ENCODE results near the gene KCNJ6.

The KCNJ6 gene

GRCh38 chr21:37642493-37642892 is 273.8 kb downstream of the KCNJ6 start:
- TF ChIP-seq, protein P1, sequence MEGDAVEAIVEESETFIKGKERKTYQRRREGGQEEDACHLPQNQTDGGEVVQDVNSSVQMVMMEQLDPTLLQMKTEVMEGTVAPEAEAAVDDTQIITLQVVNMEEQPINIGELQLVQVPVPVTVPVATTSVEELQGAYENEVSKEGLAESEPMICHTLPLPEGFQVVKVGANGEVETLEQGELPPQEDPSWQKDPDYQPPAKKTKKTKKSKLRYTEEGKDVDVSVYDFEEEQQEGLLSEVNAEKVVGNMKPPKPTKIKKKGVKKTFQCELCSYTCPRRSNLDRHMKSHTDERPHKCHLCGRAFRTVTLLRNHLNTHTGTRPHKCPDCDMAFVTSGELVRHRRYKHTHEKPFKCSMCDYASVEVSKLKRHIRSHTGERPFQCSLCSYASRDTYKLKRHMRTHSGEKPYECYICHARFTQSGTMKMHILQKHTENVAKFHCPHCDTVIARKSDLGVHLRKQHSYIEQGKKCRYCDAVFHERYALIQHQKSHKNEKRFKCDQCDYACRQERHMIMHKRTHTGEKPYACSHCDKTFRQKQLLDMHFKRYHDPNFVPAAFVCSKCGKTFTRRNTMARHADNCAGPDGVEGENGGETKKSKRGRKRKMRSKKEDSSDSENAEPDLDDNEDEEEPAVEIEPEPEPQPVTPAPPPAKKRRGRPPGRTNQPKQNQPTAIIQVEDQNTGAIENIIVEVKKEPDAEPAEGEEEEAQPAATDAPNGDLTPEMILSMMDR (IDR thresholded peaks at IDR 0.05): no peak
- Histone ChIP-seq H3K27ac (no peak overlapping the region), H3K4me3 (ENCODE audit: low read depth in 1 of 2, low read length in 1 of 2) (no peak overlapping the region), H3K27me3 (peaks cover 45% of the 10 kb centered on the region), H3K36me3 (no peaks in the 10 kb centered on the region), H3K4me1 (ENCODE audit: control insufficient read depth in 1 of 2, insufficient read depth in 1 of 2, low read depth in 1 of 2, low read length in 1 of 2) (no peaks in the 10 kb centered on the region), H3K9me3 (no peaks in the 10 kb centered on the region)

DNA sequence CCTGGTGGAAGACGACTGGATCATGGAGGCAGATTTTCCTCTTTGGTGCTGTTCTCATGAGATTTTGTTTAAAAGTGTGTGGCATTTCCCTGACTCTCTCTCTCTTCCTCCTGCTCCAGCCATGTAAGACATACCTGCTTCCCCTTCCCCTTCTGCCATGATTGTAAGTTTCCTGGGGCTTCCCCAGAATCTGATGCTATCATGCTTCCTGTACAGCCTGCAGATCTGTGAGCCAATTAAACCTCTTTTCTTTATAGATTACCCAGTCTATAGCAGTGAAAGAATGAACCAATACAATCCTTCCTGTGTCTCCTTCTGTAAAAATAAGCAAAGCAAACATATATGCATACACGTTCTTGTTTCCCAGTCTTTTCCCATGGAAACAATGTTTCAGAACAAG is 276.5 kb downstream of the KCNJ6 start:
- peaks cover 35% of the 10 kb centered on the region for H3K27me3 ChIP-seq
- no peak overlapping the region for H3K27ac ChIP-seq
- H3K36me3 ChIP-seq: no peaks in the 10 kb centered on the region
- H3K4me3 ChIP-seq (ENCODE audit: low read depth in 1 of 2, low read length in 1 of 2): no peak overlapping the region
- no peaks in the 10 kb centered on the region for H3K9me3 ChIP-seq
- H3K4me1 ChIP-seq (ENCODE audit: control insufficient read depth in 1 of 2, insufficient read depth in 1 of 2, low read depth in 1 of 2, low read length in 1 of 2): no peaks in the 10 kb centered on the region
- TF ChIP-seq, protein P1 (IDR thresholded peaks at IDR 0.05): no peak

DNA sequence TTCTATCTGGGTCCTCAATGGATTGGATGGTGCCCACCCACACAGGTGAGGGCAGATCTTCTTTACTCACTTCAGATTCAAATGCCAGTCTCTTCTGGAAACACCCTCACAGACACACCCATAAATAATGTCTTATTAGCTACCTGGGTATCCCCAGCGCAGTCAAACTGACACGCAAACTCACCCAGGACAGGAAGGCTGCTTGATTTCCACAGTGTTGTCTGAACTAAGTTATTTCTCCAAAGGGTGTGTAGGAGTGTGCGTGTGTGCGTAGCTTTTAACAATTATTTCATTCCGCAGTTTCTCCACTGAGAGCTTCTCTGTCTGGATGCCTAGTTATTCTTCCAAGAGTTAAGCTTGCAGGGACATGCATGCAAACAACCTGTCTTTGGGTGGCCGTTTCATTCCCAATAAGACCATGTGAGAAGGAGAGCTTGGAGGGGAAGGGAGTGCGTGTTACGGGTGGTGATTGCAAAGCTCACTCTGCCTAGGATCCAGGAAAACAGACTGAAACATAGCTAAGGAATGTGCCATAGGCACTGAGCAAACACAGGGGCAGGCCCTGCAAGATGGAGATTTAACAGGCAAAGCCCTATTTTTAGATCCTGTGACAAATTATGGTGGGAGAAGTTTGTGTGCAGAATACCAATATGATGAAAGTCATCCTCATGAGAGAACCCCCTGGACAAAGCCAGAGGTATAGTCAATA is 280.0 kb downstream of the KCNJ6 start:
- H3K27ac ChIP-seq: no peak overlapping the region
- no peaks in the 10 kb centered on the region for H3K9me3 ChIP-seq
- no peak overlapping the region for H3K4me3 ChIP-seq (ENCODE audit: low read depth in 1 of 2, low read length in 1 of 2)
- no peaks in the 10 kb centered on the region for H3K36me3 ChIP-seq
- TF ChIP-seq, protein P1 (IDR thresholded peaks at IDR 0.05): no peak
- H3K4me1 ChIP-seq (ENCODE audit: control insufficient read depth in 1 of 2, insufficient read depth in 1 of 2, low read depth in 1 of 2, low read length in 1 of 2): no peaks in the 10 kb centered on the region
- peaks cover 33% of the 10 kb centered on the region for H3K27me3 ChIP-seq

DNA sequence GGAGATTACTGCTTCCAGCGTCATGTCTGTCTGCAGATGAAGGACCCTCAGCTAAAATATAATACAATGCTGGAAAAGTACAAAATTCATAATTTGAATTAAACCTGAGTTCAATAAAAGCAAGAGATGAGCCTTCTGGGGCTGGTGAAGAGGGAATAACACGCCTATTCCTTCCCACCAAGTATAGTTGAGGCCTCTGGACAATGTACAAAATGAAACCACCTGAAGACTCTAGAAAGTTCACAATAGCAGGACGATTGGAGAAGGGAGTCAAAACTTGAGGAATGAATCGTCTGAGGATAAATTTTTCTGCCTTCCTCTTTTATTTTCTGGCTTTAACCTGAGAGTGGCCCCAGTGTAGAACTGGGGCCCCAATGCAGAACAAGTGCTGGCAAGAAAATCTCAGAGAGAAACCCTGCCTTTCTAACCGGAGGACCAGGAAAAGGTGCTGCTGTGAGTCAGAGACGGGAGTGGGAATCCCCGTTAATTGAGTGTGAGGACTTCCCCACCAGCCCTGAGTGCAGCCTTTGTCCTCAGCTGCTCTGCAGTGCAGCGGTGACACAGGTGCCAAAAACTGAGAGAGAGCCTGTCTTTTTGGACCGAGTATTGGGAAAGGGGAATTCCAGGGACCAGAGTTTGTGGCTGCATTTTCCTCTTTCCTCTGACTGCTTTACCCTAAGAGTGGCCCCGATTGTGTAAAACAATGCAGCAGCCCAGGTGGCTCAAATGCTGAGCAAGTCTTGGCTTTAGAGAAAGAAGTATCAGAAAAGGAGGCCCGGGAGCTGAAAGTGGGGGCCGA is 284.7 kb downstream of the KCNJ6 start:
- H3K9me3 ChIP-seq: no peaks in the 10 kb centered on the region
- no peak overlapping the region for H3K4me3 ChIP-seq (ENCODE audit: low read depth in 1 of 2, low read length in 1 of 2)
- H3K27ac ChIP-seq: no peak overlapping the region
- no peaks in the 10 kb centered on the region for H3K36me3 ChIP-seq
- peaks cover 38% of the 10 kb centered on the region for H3K27me3 ChIP-seq
- H3K4me1 ChIP-seq (ENCODE audit: control insufficient read depth in 1 of 2, insufficient read depth in 1 of 2, low read depth in 1 of 2, low read length in 1 of 2): no peaks in the 10 kb centered on the region
- TF ChIP-seq, protein P1 (IDR thresholded peaks at IDR 0.05): no peak

- no peak overlapping the region for H3K27ac ChIP-seq
- H3K4me3 ChIP-seq (ENCODE audit: low read depth in 1 of 2, low read length in 1 of 2): no peak overlapping the region
- H3K36me3 ChIP-seq: no peaks in the 10 kb centered on the region
- H3K27me3 ChIP-seq: peaks cover 38% of the 10 kb centered on the region
- H3K9me3 ChIP-seq: no peaks in the 10 kb centered on the region
- H3K4me1 ChIP-seq (ENCODE audit: control insufficient read depth in 1 of 2, insufficient read depth in 1 of 2, low read depth in 1 of 2, low read length in 1 of 2): no peaks in the 10 kb centered on the region
- TF ChIP-seq, protein P1 (IDR thresholded peaks at IDR 0.05): no peak
Measured at GRCh38 chr21:37630872-37631271, 285.4 kb downstream of the KCNJ6 start.
